Bronchial epithelial cell (primary cell): ENCODE results near the gene ULBP1. TPM values are rescaled to one million over a fixed set of nuclear protein-coding genes. Genes with fewer than 3 reads are reported as not detected.
"Not testable (repeated sequence)": the region's sequence is repeated elsewhere in the genome, so short reads cannot be mapped to it uniquely, and the experiment has no call there.

Experiments used
- DNase-seq: peaks from one replicate; pipeline ENCODE4 v3.0.0-alpha.2; 2010; ENCODE audit warnings: low read depth
- FAIRE-seq: peaks from 2 replicates; lab custom pipeline; 2011; peaks lifted over from hg19 to GRCh38; lab: Jason Lieb, UNC
- H3K27me3 ChIP-seq: 2 replicates; pipeline ENCODE4 v1.5.1; 2011; ENCODE audit warnings: low read length; ENCODE audit not compliant: control insufficient read depth, insufficient read depth
- H3K36me3 ChIP-seq: 2 replicates; pipeline ENCODE4 v1.5.1; 2011; ENCODE audit warnings: low read length; ENCODE audit not compliant: control insufficient read depth, insufficient read depth
- H3K4me3 ChIP-seq: 2 replicates; pipeline ENCODE4 v1.5.1; 2011; ENCODE audit warnings: mild to moderate bottlenecking, low read depth, low read length, control low read depth
- CTCF ChIP-seq: IDR thresholded peaks from 2 replicates; pipeline ENCODE4 v1.5.1; 2011; ENCODE audit warnings: mild to moderate bottlenecking, moderate library complexity, low read length, control low read depth, inconsistent platforms; ENCODE audit not compliant: insufficient read depth, severe bottlenecking
- total RNA-seq: library from RNA; depleted of rRNA; stranded (reverse); fragments of >200 nt; gene quantifications from 2 replicates; pipeline ENCODE4 v1.2.1, GENCODE V29; 2014

ULBP1 gene
- total RNA-seq, result 1.1 and 4.1 TPM in 2 replicates

- Histone ChIP-seq H3K27me3 (peaks cover 17% of the 10 kb centered on the region), H3K36me3 (no peaks in the 10 kb centered on the region), H3K4me3 (peak within 1 kb of the TSS; percentile 58)
- peak; percentile 19 for TF ChIP-seq CTCF
- DNase-seq (peak; percentile 64), FAIRE-seq (no peak)
These were observed at the start of gene ULBP1 for GRCh38 chr6:149963462-149964307. TSS of gene ULBP1 (plus strand) at chr6:149963943. CDS start at chr6:149964050, 107 bp downstream.

GRCh38 chr6:149915970-149916865 is 47.5 kb upstream of the ULBP1 start:
- FAIRE-seq (no peak), DNase-seq (no peak)
- peaks cover 19% of the 10 kb centered on the region for H3K36me3 ChIP-seq
- H3K4me3 ChIP-seq, result no peak overlapping the region
- H3K27me3 ChIP-seq, result no peaks in the 10 kb centered on the region
- TF ChIP-seq CTCF, result no peak

GRCh38 chr6:149917679-149918078 is 46.1 kb upstream of the ULBP1 start:
- no peaks in the 10 kb centered on the region for H3K27me3 ChIP-seq
- FAIRE-seq, result no peak
- H3K36me3 ChIP-seq, result peaks cover 21% of the 10 kb centered on the region
- no peak for TF ChIP-seq CTCF
- no peak overlapping the region for H3K4me3 ChIP-seq
- DNase-seq, result peak; percentile 46

GRCh38 chr6:149918151-149918905 is 45.4 kb upstream of the ULBP1 start:
- Histone ChIP-seq H3K4me3 (no peak overlapping the region), H3K27me3 (no peaks in the 10 kb centered on the region), H3K36me3 (peaks cover 21% of the 10 kb centered on the region)
- DNase-seq (no peak), FAIRE-seq (no peak)
- TF ChIP-seq CTCF, result no peak

- H3K36me3 ChIP-seq, result peaks cover 21% of the 10 kb centered on the region
- not testable (repeated sequence) for H3K4me3 ChIP-seq, H3K27me3 ChIP-seq, DNase-seq
- peak; percentile 73 for FAIRE-seq
These were observed 44.5 kb upstream of the ULBP1 start for GRCh38 chr6:149919126-149919833.
